GM21360 (cell line): ENCODE data around the gene ZC2HC1B.
"Not testable (repeated sequence)": the region's sequence is repeated elsewhere in the genome, so short reads cannot be mapped to it uniquely, and the experiment has no call there.

Experiments used
- ATAC-seq: cut with Tn5 transposase; IDR thresholded peaks from one replicate; pipeline ENCODE4 v1.9.1; 2021; ENCODE audit warnings: mild to moderate bottlenecking, moderate library complexity; ENCODE audit not compliant: unreplicated experiment

The ZC2HC1B gene

GRCh38 chr6:143864234-143864633, at the start of gene ZC2HC1B:
ZC2HC1B (plus strand) TSS chr6:143864474; CDS start chr6:143864540, 66 bp downstream.
- ATAC-seq = no peak

- no peak for ATAC-seq
Observed at GRCh38 chr6:143817621-143818020, 46.7 kb upstream of the ZC2HC1B start.

GRCh38 chr6:143821359-143821758, 42.9 kb upstream of the ZC2HC1B start:
- no peak for ATAC-seq

GRCh38 chr6:143822584-143823024, 41.7 kb upstream of the ZC2HC1B start:
- ATAC-seq = no peak

GRCh38 chr6:143823548-143823947, 40.7 kb upstream of the ZC2HC1B start:
- ATAC-seq = no peak

- ATAC-seq = no peak
Observed at GRCh38 chr6:143828572-143828971, 35.7 kb upstream of the ZC2HC1B start.

GRCh38 chr6:143836150-143836549, 28.1 kb upstream of the ZC2HC1B start:
- ATAC-seq = no peak

- no peak for ATAC-seq
Observed at GRCh38 chr6:143838395-143838794, 25.9 kb upstream of the ZC2HC1B start.

- no peak for ATAC-seq
Observed at GRCh38 chr6:143839196-143839595, 25.1 kb upstream of the ZC2HC1B start.

GRCh38 chr6:143840595-143841265, 23.5 kb upstream of the ZC2HC1B start:
- no peak for ATAC-seq

GRCh38 chr6:143842461-143842901, 21.8 kb upstream of the ZC2HC1B start:
- ATAC-seq = no peak

- peak; percentile 100 for ATAC-seq
Observed at GRCh38 chr6:143842902-143843676, 21.2 kb upstream of the ZC2HC1B start, which contains the start of gene LTV1. LTV1 (plus strand) TSS chr6:143843338; CDS start chr6:143843478, 140 bp downstream.

- ATAC-seq = peak; percentile 4
Observed at GRCh38 chr6:143843677-143843999, 20.6 kb upstream of the ZC2HC1B start.

- ATAC-seq = no peak
Observed at GRCh38 chr6:143844006-143844405, 20.3 kb upstream of the ZC2HC1B start.

GRCh38 chr6:143845033-143845432, 19.2 kb upstream of the ZC2HC1B start:
- no peak for ATAC-seq

GRCh38 chr6:143851706-143852105, 12.6 kb upstream of the ZC2HC1B start:
- not testable (repeated sequence) for ATAC-seq

GRCh38 chr6:143855057-143855456, 9.2 kb upstream of the ZC2HC1B start:
- ATAC-seq = not testable (repeated sequence)

GRCh38 chr6:143856762-143857161, 7.5 kb upstream of the ZC2HC1B start:
- not testable (repeated sequence) for ATAC-seq

- no peak for ATAC-seq
Observed at GRCh38 chr6:143857651-143858050, 6.6 kb upstream of the ZC2HC1B start.

GRCh38 chr6:143859891-143860660, 4.2 kb upstream of the ZC2HC1B start:
- ATAC-seq = no peak

- ATAC-seq = no peak
Observed at GRCh38 chr6:143863771-143864170, 503 bp upstream of the ZC2HC1B start.
